ENCODE measurements around the gene SUGCT.
A peak's percentile ranks its signal among the peaks of the same experiment; 100 is the strongest.

The SUGCT gene

DNA sequence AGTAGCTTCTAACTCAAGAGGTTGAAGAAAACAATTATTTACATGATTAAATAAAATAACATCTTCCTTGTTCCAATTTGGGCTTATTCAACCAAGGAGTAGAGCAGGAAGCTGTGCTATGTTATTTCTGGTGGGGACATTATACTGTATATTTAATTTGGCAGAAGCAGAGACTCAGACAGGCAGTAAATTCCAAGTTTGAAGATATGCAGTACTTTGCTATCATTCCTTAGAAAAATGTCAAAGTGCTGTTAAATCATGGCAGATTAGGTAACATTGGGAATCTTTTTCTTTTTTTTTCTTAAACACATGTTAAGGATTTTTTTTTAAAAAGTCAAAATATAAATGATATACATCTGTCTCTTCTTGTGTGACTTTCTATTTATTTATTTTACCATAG lies 190.1 kb downstream of the SUGCT start:
- no peak for DNase-seq (ENCODE audit: low spot score)

GRCh38 chr7:40327113-40327512 lies 192.3 kb downstream of the SUGCT start:
- DNase-seq (ENCODE audit: low spot score), result no peak

DNA sequence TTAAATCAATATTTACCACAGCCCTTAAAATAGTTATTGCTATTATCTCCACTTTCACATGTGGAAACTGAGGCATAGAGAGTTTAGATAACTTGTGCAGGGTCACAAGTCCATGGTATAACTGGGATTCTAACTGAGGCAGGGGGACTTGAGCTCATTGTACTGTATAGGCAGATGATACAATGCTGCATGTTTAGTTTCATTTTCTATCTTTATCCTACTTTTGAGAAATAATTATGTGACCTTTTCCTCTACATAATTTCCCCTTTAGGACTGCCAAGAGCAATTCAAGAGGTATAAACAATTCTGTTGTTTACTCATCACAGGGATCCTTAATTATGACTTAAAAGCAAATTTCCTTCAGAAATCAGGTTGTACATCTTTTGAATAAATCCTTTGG lies 193.1 kb downstream of the SUGCT start:
- no peak for DNase-seq (ENCODE audit: low spot score)

DNA sequence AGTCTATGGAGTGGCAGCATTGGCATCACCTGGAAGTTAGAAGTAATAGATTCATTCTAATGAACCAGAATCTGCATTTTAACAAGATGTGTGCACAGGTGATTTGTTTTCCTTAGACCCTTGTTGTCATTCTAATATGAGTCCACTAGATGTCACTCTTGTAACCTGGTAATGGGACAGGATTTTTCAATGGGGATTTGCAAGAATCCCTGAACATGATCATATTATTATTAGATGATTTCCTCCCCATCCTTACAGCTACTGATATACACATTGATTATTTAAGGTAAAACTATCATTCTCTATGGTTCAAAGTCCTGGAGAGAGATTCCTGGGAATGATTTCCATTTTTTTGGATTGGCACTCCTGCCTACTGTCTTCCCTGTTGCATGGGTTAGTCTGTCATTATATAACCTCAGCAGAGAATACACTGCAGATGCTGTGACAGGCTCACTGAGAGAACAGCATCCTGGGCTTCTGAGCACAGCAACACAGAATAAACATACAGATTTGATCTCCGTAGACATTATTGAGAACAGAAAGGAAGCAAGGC lies 194.9 kb downstream of the SUGCT start:
- DNase-seq (ENCODE audit: low spot score), result peak; percentile 63

DNA sequence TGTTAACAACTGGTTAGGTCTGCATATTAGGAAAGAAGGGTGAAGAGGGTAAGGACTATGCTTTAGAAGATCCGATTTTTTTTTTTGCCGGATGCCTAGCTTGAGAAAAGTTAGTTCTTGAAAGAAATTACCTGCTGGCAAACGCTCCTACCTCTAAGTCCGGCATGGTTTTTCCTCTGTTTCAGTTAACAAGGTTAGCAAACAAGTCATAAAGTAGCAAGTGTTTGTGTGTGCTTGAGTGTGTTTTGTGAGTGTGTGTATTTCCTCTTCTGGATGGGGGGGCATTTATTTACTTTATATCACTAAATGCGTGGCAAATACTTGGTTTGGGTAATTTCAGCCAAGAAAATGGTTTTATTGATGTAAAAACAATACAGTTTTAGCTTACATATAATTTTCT lies 195.6 kb downstream of the SUGCT start:
- no peak for DNase-seq (ENCODE audit: low spot score)

GRCh38 chr7:40331915-40332314 lies 197.1 kb downstream of the SUGCT start:
- DNase-seq (ENCODE audit: low spot score), result no peak

DNA sequence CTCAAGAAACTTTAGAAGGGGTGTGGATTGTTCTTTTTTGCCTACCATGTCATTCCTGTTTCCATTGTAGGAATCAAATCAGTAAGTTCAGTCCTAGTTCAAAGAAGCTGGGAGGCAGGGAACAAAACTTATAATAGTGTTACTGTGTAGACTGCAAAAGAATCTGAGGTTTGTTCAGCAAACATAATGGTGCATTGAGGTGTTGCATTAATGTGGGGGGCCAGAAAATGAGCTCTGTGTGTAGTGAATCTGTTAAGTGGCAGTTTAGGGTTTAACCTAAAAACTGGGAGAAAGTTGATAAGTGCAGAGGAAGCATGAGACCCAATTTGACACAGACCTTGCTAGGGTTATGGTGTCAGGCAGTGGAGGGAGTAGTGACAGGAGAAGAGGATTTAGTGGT lies 197.7 kb downstream of the SUGCT start:
- DNase-seq (ENCODE audit: low spot score), result no peak

- DNase-seq (ENCODE audit: low spot score), result no peak
Measured at GRCh38 chr7:40341836-40342235, 207.0 kb downstream of the SUGCT start.

GRCh38 chr7:40346554-40346953 lies 211.7 kb downstream of the SUGCT start:
- no peak for DNase-seq (ENCODE audit: low spot score)

DNA sequence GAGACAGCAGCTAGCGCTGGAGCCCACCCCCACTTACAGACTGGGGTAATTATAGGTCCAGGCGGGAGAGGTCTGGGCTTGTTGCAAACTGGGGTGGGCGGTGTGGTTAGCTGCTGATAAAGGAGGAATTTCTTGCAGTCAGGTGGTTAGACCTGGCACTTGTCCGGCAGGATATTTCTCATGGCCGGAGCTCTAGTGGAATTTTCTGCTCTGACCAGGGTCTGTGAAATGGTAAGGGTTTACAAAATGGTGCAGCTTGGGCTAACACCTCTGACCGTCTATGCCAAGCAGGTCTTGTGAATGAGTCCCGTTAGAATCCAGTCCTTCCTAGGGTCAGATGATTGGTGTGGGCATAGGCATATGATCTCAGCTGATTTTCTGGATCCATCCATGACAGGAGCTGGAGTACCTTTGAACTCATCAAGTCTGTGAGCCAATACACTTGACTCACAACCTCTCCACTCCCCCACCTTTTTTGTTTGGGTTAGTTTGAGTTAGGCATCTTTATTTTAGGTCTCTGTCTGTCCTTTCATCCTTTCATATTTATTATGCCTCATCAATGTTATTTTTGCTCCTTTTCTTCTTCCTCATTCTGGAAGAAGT lies 213.4 kb downstream of the SUGCT start:
- no peak for DNase-seq (ENCODE audit: low spot score)

- no peak for DNase-seq (ENCODE audit: low spot score)
Measured at GRCh38 chr7:40350100-40350499, 215.3 kb downstream of the SUGCT start.

DNA sequence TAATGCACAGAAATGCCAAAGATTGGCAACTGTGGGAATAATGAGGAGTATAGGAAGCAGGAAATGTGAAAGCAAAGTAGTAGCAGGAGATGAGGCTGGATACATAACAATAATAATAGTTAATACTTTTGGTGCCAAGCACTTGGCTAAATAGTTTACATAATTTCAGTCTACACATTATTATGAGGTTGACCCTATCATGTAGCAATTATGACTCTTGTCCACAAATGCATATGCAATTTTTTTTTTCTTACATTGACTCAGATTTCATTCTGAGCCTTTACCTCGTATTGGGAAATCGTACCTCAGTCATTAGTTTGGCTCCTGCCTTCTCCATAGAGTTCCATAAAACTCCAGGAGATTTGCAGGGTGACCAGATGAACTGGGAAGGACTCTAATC lies 219.9 kb downstream of the SUGCT start:
- DNase-seq (ENCODE audit: low spot score), result no peak

DNA sequence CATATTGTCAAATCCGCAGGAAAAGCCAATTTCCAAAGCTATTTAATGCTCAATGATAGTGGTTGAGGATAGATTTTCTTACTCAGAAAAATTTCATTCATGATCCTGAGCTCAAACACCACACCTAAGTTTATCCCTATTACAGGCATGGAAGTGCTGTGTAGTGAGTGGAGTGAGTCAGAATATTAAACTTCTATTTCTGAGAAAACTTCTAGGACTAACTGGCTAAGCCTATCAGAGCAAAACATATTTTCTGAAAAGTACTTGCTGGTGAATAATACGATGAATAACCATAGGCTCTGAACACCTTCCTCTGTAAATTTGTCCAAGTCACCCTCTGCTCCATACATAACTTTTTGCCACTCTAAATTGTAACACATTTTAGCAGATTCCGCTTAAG lies 221.5 kb downstream of the SUGCT start:
- no peak for DNase-seq (ENCODE audit: low spot score)

GRCh38 chr7:40356871-40357709 lies 222.3 kb downstream of the SUGCT start:
- DNase-seq (ENCODE audit: low spot score), result no peak

DNA sequence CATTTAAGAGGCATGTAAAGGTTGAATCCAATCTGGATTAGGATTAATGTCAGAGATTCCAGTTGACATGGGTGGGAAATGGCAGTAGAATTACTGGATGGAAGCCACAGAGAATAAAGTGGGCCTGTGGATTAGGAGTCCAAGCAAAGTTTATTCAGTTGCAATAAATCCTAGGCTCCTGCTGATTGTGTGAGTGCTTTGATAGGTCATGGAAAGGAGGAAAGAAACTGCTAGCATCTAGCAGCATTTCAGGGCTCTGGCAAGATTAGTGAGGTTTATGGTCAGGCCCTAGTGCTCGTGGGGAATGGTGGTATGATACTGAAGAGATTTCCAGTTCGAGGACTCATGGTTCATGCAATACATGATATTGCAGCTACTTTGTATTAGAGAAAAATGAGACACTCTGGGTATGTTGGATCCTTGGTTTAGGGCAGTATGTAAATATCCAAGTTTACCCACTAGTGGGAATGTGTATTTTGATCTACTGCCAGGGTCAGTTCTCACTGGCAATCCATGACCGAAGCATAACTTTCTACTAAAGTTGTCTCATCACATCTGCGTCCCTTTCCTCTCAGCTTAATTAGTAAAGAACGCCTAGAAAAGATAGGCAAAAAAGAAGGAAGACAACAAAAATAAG lies 235.0 kb downstream of the SUGCT start:
- no peak for DNase-seq (ENCODE audit: low spot score)

DNA sequence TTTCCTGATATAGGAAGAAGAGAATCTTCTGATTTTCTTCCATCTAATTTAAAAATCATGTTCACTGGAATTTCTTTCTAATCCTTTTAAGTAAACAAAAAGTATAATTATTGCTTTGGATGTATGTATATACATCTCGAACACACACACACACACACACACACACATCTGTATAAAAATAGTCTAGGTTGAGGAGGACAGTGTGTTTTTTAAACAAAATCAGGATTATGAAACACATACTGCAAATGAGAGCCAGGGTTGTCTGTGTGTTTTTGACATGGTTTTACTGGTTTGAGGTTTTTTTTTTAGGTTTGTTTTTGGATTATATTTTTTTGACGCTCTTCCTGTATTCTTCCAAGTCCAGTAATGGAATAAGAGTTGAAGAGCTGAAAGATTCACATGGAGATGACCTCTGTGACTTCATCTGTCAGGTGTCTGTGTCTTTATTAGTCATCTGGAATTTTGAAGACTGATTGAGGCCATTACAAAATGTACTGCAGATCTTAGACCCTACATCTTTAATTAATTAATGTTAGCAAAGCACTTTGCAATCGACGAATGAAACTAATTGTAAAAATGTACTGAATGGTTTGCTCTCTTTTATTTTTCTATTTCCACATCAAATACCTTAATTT lies 237.1 kb downstream of the SUGCT start:
- DNase-seq (ENCODE audit: low spot score), result no peak

DNA sequence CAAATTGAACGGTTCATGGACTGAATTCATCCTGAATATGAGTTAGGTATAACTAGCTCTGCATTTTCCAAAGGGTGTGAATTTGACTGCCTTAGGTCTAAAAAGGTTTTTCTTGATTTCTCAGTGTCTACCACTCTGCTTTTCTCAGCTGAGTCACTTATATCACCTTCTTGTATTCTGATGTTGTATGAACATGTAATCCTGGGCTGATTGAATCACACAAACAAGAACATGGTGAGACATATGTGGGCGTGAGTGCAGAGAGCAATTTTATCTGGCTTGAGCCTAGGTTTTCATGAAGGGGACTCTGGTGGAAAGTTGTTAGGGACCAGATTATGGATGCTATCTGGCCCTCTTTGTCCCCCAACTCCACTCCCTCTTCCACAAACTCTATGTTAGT lies 239.8 kb downstream of the SUGCT start:
- no peak for DNase-seq (ENCODE audit: low spot score)

DNA sequence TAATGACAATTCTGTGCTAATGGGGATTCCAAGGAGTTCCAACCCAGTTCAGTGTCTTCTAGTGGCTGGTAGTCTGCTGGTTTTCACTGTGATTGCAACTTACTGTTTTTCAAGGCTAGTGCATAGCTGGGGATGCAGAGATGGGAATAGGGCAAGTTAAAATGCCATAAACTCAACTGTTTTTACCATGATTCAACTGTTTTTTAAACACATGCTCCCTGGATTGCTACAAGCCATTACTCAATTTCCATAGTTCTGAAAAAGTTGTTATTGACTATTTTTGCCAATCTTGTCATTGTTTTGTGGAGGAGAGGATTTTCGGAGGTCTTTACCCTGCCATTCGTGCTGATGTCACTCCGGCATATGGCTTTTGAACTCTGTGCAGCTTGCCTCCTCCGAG lies 245.3 kb downstream of the SUGCT start:
- DNase-seq (ENCODE audit: low spot score), result no peak

- no peak for DNase-seq (ENCODE audit: low spot score)
Measured at GRCh38 chr7:40382145-40382544, 247.3 kb downstream of the SUGCT start.

DNA sequence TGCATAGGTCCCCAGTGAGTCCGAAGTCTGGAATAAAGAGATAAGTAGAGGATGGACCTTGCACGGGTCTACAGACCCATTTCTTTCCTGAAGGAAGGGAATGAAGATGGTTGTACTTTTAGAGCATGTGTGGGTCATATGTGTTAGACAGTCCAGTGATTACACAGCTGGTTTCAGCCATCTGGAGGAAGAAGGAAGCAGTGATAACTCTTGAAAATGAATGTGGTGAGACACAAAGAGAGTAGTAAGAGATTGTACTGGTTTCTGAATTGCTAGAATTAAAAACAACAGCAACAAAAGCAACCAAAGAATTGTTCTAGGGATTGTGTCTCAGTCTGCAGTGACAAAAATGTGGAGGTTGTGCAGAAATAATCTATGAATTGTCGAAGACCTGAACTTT lies 258.9 kb downstream of the SUGCT start:
- no peak for DNase-seq (ENCODE audit: low spot score)

- DNase-seq (ENCODE audit: low spot score), result no peak
Measured at GRCh38 chr7:40394400-40394799, 259.6 kb downstream of the SUGCT start.

- no peak for DNase-seq (ENCODE audit: low spot score)
Measured at GRCh38 chr7:40400525-40400924, 265.7 kb downstream of the SUGCT start.
